HT-29 (cell line): ENCODE data around the gene CDHR4. TPM values are rescaled to one million over a fixed set of nuclear protein-coding genes. Genes with fewer than 3 reads are reported as not detected.
"Not testable (repeated sequence)": the region's sequence is repeated elsewhere in the genome, so short reads cannot be mapped to it uniquely, and the experiment has no call there.

Experiments used
- DNase-seq: peaks from one replicate; pipeline ENCODE4 v3.0.0-alpha.2; 2015; ENCODE audit warnings: low spot score
- total RNA-seq: library from RNA; depleted of rRNA; stranded (reverse); fragments of >200 nt; shearing (Covaris generic); gene quantifications from 2 replicates; pipeline ENCODE4 v1.2.3, GENCODE V29; 2014

The CDHR4 gene
- total RNA-seq, 1 experiment from 2014 or later: 0.15 TPM

DNA sequence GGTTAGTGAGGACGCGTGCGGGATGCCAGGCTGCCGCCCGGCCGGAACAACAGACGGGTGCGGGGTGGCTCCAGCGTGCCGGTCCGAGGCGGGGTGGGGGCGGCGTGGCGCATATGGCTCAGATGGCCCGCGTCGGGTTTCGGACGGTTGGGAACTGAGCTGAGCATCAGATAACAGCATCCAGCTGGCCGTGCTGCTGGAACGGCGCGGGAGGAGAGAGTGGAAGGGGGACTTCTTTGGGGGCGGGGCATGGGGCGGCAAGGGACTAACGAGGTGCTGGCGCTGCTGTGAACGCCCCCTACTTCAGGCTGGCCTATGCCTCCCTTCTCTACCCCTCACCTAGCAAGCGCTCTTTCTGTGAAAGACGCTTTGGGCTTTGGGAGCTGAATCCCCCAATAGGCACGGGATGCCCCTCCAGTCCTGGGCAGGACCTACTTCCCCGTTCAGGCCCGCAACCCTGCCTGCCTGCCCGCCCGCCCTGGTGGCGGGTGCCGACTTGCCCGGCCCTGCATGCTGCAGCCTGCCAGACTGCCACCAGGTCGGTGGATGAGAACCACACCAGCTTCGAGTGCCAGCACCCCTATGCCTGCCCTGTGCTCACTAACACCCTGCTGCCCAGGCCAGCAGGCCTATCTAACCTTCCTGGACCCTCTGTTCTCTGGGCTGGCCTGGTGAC lies 3.9 kb upstream of the CDHR4 start:
- no peak for DNase-seq

DNA sequence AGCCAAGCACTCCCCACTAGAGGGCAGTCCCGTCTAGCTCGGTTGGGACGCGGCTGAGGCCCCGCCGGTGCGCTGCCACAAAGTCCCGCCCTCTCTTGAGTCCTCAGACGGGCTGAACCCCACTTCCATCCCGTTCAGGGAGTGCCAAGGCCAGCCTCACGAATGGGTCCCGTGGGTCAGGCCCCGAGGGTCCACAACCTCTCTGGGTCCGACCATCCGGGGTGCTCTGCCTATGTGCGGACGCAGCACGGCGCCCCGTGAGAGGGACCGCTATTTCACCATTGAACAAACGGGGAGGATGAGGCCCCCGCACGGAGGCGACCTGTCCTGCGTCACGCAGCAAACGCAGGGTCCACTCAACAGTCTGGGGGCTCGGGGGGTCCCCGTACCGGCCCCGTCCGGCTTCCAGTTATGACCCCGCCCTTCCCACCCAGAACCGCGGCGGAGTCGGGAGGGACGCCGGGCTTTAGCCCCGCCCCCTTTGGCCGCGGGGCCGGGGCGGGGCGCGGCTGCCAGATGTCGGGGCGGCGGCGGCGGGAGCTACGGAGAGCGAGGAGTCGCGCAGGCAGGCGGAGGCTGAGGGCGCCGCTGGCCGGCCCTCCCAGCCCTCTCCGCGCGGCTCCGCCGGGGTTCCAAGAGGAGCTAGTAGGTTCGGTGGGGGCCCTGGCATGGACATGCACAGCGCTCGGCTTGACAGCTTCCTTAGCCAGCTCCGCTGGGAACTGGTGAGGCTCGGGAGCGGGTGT lies 3.2 kb upstream of the CDHR4 start, which contains the start of gene INKA1:
Gene INKA1 (plus strand): TSS at position 543 of the 746 bp plus-strand sequence. CDS start 132 bp downstream, at position 675.
- peak; percentile 83 for DNase-seq

GRCh38 chr3:49801160-49801559 lies 1.5 kb upstream of the CDHR4 start:
- no peak for DNase-seq

DNA sequence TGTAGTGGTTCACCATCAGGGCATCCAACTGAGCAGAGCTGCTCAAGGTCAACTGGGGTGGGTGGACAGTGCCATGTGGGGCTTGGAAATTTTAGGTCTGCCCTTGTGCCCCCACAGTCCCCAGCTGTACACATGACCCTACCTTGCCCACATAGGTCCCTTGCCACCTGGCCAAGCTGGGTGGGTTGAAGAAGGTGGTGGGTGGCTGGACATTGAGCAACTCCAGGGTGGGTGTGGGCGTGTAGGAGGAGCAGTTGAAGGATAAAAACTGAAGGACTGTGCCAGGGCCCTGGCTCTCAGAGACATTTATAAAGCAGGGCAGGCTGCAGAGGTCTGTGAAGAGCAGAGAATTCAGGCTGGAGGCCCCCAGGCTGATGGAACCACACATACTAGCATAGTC lies 568 bp downstream of the CDHR4 start:
- no peak for DNase-seq

DNA sequence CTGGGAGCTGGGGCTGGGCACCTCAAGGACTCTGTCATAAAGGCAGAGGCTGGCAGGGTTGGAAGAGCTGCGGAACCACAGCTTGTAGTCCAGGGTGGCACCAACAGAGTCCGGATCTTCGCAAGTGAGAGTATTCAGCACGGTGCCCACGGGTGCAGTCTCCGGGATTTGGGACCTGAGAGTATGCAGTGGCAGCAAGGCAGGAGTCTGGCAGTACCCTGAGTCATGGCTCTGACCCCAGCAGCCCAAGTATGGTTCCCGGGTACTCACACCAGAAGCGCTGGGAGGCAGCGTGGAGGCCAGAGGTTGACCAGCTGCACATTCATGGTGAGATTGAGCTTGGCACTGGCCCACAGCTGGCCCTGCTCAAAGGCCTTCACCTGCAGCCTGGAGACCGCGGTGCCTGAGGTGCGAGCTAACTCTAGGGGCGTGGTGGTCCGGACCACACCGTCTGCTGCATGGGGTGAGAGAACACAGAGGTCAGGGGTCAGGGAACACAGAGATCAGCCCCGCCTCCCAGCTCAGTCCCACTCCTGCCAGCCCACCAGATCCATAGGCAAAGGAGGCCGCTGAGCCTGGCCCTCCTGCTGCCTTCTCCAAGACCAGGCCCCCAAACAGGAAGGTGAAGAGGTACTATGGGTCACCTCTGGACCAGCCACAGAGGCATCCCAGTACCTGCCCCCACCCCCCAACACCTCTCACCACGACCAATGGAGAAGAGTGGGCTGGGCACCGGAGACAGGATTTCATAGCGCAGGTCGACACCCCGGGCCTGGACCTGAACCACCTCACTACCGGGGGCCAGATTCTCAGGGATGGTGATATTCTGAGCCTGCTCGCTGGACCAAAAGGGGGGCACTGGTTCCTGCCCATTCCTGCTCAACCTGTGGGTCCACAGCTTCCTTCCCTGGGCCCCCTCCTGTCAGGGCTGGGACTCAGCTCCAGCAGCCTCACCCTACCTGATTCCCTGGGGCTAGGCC lies 4.5 kb downstream of the CDHR4 start:
- no peak for DNase-seq

DNA sequence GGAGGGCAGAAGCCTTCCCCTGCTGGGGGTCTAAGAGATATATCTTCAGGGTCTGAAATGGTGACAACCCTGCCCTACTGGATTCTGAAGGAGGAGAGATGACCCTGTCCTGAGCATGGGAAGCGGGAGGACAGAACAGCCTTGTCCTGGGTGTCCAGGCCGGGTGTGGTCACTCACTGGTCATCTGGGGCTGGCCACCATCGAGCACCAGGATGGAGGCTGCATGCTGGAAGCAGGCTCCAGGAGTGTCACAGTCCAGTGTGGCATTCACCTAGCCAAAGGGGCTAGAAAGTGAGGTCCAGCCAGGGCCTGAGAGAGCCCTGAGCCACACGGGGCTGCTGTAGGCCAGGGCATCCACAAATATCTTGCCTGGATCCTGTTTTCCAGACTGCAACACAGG lies 5.2 kb downstream of the CDHR4 start:
- DNase-seq: no peak

- DNase-seq: no peak
Observed at GRCh38 chr3:49793486-49794085, 6.1 kb downstream of the CDHR4 start.

- no peak for DNase-seq
Observed at GRCh38 chr3:49792371-49793150, 7.1 kb downstream of the CDHR4 start.

DNA sequence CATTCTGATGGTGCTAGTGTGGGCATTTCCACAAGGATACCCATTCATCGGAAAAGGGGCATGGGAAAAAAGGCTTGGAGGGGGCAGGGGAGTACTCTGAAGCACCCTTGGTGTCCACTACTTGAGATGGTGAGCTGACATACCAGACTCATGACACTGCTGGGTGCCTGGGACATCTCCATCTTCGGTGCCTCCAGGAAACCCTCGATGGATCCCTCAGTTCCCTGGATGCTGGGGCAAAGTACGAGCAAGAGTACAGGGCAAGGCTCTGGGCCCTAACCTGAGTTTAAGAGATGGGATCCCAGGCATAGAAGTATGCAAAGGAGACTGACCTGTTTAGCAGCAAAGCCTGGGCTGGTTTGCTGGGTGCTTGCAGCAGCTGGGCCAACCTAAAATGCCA lies 8.1 kb downstream of the CDHR4 start:
- DNase-seq: no peak

DNA sequence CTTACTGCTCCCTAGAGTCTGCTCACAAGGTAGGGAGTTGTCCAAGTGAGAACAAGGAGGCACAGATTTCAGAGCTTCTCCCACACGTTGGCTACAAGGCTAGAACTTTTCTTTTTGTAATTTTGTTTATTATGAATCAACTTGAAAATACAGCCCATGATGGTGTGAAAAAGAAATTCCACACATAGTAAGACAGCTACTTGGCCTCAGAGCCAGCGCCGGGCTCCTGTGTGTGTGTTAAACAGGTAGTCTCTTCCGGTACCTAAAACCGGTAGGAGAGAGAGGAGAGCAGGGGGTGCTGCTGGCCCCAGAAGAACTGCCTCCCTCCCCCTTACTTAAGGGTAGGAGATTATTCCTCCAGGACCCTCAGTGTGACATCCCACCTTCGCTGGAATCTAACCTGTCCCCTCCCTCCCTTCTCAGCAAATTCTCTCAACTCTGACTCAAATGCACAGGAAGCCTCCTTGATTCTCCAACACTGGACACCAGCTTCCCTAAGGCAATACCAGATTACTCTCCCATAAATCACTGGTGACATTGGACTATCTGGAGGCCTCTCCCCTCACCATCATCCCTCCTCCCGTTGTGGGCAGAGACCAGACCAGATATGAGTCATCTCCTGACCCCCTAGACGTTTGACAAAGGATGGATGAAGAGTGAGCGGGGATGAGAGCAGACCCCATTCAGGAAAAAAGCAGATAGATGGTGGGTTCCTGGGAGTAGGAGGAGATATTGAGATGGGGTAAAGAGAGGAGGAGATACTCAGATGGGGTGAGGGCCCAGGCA lies 8.9 kb downstream of the CDHR4 start:
- no peak for DNase-seq

DNA sequence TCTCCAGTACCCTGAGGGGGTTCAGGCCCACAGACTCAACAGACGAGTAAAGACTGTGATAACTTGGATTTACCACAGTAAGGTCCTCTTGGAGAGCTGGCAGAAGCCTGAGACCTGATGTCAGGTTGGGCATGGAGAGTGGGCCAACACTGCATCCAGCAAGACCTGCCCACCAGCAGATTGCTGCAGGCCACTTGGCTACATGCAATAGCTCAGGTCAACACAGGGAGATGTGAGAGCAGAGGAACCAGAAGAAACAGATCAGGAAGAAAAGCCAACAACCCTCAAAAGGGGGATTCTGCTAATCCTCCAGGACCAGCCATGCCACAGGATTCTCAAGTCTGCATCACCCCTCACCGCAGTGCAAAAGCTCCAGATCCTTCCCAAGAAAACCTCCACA lies 11.6 kb downstream of the CDHR4 start:
- no peak for DNase-seq

DNA sequence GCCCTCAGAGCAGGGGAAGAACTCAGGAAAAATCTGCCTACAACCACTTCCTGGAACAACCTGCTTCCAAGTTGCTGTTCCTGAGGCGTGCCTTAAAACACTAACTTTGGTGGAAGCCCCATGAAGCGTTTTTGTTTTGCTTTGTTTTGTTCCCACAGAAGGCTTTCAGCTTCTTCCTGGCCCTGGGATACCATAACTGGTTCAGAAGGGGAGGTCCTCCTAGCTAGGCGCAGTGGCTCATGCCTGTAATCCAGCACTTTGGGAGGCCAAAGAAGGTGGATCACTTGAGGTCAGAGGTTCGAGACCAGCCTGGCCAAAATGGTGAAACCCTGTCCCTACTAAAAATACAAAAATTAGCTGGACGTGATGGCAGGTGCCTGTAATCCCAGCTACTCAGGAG lies 12.1 kb downstream of the CDHR4 start:
- no peak for DNase-seq

GRCh38 chr3:49787182-49787464 lies 12.6 kb downstream of the CDHR4 start:
- no peak for DNase-seq

- peak; percentile 97 for DNase-seq
Observed at GRCh38 chr3:49786357-49787181, 13.1 kb downstream of the CDHR4 start, which contains the start of gene IP6K1. Gene IP6K1 (minus strand): TSS chr3:49786542. CDS start chr3:49748040, 38,502 bp downstream.

- peak; percentile 54 for DNase-seq
Observed at GRCh38 chr3:49785565-49786356, 13.9 kb downstream of the CDHR4 start.

- not testable (repeated sequence) for DNase-seq
Observed at GRCh38 chr3:49782277-49782676, 17.4 kb downstream of the CDHR4 start.

DNA sequence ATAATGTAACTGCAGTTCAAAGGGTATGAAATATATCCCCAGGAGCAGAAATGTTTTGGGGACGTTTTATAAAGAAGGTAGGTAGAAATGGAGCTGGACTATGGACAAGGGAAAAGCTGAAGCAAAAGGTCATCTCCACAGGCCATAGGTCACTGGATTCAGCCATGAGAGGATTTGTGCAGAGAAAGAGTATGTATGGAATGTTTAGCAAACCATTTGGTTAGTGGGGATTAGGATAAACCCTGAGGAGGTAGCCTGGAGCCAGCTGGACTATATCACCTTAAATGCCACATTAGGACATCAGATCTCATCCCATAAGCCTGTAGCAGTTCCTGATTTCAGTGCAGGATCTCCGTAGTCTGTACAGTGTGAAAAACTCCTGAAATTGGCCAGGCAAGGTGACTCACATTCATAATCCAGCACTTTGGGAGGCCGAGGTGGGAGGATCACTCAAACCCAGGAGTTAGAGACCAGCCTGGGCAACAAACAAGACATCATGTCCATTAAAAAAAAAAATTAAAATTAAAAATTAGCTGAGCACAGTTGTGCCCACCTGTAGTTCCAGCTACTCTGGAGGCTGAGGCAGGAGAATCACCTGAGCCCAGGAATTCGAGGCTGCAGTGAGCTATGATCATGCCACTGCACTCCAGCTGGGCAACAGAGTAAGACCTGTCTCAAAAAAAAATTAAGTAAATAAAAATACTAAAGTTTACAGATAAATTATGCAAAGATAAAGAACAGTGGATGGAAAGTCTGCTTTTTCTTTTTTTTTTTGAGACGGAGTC lies 18.1 kb downstream of the CDHR4 start:
- no peak for DNase-seq
